Nucleus accumbens (tissue), 56 donors: ENCODE data around the gene GALK2.

Experiments used
- DNase-seq, 56 donors: peaks; one replicate each; lab custom pipeline; 2025; lab: John Stamatoyannopoulos, UW

Gene GALK2

GRCh38 chr15:49273734-49274318, 103.8 kb downstream of the GALK2 start:
- no peak for DNase-seq

DNA sequence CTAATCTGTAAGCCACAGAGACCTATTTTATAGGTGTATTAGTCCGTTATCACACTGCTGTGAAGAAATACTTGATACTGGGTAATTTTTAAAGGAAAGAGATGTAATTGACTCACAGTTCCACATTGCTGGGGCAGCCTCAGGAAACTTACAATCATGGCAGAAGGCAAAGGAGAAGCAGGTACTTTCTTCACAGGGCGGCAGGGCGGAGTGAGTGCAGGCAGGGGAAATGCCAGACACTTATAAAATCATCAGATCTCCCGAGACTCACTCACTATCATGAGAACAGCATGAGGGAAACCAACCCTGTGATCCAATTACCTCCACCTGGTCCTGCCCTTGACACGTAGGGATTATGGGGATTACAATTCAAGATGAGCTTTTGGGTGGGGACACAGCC, 108.7 kb downstream of the GALK2 start:
- no peak for DNase-seq

DNA sequence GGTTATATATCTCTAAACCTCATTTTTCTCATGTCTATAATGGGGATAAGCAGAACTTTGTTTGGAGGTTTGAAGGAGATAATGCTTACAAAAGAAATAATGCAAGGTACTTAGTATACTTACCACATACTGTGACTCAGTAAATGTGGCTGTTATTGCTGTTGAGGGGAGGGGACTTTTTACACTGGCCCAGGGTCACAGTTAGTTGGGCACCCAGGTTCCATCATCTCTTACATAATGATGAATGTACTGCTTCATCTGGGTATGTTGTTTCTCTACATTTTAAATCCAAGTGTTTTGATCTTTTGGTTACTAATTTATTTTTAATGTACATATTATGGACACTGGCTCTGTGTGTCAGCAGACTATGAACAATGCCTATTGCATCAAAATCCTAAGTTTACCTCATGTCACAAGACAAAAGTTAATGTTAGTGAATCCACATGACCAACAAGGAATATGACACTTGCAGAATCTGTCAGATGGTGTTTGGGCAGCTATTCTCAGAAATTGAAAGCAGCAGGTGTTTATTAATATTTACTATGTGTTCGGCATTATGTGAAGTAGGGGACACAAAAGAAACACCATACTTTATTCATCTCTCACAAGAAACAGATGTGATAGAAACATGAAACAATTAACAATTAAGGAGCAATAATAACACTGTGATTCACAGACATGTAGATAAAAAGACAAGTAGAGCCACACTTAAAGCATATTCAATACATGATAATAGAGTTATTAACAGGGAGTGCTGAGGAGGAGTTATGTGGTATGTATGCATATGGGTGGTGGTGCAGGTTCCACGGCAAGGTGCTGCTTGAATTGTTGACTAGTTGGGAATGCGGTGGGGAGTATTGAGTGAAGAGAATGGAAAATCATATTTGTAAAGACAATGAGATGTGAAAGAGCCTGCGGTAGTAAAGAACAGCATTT, 109.7 kb downstream of the GALK2 start:
- no peak for DNase-seq

DNA sequence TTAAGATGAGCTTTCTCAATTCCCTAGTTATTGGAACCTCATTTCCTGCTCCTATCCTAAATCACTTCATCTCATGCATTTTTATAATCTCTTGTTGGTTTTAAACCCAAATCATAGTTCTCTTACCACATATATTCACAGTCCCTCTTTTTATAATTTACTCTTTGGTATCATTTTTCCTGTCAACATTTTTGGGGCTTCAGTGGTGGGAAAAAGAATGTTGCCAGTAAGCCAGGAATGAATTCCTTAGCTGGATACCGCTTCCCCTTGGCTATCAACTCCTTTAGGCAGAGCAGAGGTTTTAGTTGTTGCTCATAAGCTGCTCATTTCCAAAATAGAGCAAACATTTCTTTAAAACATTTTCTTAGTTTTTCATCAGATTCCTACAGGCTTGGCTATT, 112.3 kb downstream of the GALK2 start:
- DNase-seq = no peak

DNA sequence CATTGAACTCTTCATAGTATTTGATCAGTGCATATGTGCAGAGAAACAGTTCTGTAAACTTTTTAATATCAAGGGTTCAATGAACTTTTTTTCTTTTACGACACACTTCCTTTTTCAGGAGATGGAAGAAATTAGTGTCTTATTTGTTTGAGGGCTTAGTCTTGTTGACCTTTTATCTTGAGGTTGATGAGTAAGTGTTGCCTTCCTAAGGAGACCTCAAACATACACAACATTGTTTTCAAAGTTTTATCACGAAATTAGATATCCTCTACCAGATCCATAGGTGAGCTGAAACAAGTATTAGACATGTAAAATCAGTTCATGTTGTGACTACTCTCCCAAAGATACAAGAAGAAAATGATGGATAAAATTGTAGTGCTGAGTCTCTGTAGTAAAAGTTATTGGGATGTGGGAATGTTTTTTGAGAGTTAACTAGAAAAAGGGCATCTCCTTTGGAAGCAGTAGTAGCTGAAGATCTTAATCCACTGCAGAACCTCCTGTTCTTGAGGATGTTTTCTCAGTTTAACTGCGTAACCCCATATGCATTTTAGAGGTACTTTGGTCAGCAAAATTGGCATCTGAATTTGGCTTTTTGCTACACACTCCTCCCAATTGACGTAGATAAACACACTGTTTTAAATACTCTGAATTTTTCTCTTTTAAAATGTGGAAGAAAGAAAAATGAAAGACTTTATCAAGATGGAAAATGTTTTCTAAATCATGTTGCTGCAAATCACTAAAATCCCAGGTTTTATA, 116.8 kb downstream of the GALK2 start:
- DNase-seq = no peak

DNA sequence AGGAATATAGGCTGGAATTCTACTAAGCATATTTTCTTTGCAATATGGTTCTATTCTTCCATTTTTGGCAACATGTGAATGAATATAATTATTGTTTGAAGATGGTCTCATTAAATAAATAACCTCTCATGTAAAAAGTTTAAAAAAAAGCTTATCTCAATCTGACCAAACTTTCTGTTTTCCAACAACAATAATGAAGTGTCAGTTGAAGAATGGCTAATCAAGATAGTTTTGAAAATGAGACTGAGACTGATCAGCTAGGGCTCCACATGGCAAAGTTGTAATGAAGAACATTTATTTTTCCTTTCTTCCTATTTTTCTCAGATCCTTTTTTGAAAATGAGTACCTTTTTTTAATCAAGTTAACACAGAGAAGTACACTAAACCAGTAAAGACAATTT, 117.4 kb downstream of the GALK2 start:
- DNase-seq = no peak

- no peak for DNase-seq
These were observed 118.3 kb downstream of the GALK2 start for GRCh38 chr15:49288391-49288790.

GRCh38 chr15:49290191-49290590, 120.1 kb downstream of the GALK2 start:
- DNase-seq = no peak

GRCh38 chr15:49293941-49294340, 123.9 kb downstream of the GALK2 start:
- no peak for DNase-seq

GRCh38 chr15:49296258-49296657, 126.2 kb downstream of the GALK2 start:
- DNase-seq = no peak

GRCh38 chr15:49297584-49297983, 127.5 kb downstream of the GALK2 start:
- no peak for DNase-seq

DNA sequence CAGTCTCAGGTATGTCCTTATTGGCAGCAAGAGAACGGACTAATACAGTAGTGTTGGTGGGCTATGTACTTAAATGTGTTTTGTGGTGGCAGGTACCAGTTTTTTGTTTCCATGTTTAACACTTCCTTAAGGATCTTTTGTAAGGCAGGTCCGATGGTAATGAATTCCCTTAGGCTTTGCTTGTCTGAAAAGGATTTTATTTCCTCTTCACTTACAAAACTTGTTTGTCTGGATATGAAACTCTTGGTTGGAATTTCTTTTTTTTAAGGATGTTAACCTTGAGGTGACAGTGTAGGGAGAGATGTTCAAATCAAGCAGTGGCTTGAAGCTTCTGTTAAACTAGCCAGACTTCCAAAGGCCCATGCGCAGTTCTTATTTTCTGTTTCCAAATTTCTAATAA, 130.8 kb downstream of the GALK2 start:
- no peak for DNase-seq

- no peak for DNase-seq
These were observed 131.5 kb downstream of the GALK2 start for GRCh38 chr15:49301562-49301961.

- no peak for DNase-seq
These were observed 133.0 kb downstream of the GALK2 start for GRCh38 chr15:49303003-49303402.

DNA sequence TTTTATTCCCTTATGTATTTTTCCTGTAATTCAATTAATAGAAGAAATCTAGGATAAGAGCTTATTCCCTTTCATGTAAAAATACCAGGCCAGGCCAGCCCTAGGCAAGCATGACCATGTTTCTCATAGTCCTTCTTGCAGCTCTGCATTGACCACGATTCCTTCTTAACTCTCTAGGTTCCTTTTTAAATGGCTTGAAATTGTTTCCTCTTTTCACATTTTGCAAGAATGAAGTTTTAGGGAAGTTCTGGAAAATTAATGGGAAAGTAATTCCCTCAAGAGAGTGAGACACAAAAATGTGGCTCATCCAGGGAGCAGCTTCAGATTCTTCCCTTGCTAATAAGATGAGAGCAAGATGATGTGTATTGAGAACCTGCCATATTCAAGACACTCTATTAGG, 136.5 kb downstream of the GALK2 start:
- no peak for DNase-seq

DNA sequence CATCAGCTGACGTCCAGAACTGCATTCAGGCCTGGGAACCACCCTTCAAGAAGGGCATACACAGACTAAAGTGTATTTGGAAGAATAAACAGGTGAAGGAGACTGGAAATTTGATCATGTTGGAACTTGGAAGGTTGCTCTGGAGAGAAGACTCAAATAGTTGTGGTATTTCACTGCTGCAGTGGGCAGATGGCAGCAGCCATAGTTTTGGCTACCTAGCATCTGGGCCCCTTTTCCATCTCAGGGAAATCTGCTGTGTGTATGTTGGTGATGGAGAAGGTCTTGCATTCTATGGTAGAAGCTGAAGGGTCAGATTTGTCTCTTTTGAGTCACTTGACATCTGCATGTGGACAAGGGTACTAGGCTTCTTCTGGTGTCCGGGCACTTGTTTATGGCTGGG, 138.6 kb downstream of the GALK2 start:
- DNase-seq = no peak

DNA sequence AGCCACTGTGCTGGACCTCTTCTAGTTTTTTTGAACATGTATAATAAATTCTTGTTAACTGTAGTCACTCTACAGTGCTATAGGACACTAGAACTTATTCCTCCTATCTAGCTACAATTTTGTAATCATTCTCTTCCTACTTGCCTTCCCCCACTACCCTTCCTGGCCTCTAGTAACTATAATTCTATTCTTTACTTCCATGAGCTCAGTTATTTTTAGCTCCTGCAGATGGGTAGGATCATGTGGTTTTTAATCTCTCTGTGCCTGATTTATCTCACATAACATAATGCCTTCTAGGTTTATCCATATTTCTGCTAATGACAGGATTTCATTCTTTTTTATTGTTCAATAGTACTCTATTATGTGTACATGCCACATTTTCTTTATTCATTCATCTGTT, 139.8 kb downstream of the GALK2 start:
- no peak for DNase-seq

DNA sequence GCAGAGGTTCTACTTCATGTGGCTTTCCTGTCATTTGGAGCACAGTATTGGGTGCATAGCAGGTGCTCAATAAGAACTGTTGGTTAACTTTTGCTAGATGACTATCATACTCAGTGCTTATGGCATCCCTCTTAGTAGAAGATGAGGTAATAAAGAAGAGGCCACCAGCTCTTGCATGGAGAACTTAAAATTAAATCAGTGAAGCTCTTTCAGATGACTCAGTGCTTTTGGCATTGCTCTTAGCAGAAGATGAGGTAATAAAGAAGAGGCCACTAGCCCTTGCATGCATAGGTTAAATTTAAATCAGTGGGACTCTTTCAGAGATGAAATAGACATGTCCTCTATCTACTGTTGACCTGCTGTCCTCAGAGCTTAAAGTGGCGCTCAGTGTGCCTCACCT, 143.6 kb downstream of the GALK2 start:
- DNase-seq = no peak

DNA sequence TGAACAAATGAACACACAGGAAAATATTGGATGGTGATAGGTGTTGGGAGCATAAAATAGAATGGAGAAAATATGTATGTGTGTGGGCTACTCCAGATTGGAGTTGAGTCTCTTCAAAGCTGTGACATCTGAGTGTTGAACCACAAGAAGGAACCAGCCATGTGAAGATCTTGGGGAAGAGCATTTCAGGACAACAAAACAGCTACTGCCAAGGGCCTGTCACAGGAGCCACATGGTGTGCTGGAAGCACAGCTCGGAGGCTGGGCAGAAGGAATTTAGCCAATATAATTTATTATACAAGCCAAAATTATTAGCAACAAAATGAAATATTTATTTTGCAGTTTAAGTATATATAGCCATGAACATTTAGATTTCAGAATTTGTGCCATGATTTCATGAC, 144.7 kb downstream of the GALK2 start:
- DNase-seq = no peak

GRCh38 chr15:49315391-49315823, 145.4 kb downstream of the GALK2 start:
- DNase-seq = no peak

DNA sequence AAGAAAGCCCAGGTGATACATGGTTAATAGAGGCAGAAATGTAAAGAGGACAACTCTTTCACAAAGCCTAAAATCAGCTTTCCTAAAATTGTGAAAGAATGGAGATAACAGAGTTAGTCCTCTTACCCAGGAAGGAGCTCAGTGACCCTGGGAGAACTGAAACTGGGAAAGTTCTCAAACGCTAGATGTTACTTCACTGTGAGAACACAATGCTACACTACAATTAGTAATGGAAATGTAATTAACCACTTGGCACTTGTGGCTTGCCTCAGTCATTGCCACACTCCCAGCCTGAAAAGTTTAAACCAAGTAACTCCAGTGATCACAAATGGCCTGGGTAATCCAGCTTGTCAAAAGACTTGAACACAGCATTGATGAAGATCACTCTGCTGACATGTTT, 150.3 kb downstream of the GALK2 start:
- no peak for DNase-seq
